H1 (cell line): ENCODE results near the gene COL8A2. TPM values are rescaled to one million over a fixed set of nuclear protein-coding genes. Genes with fewer than 3 reads are reported as not detected.

Source experiments
- CTCF ChIA-PET: fragments of 300-600 bp; sonication (Branson Sonifier 250); formaldehyde crosslinking; loops from one replicate; lab custom pipeline; 2021; ENCODE audit not compliant: partially characterized antibody; lab: Charles Lee
- POLR2A ChIA-PET: fragments of 300-600 bp; sonication (Branson Sonifier 250); formaldehyde crosslinking; loops from one replicate; lab custom pipeline; 2021; ENCODE audit warnings: inconsistent platforms; ENCODE audit not compliant: partially characterized antibody; lab: Charles Lee
- DNase-seq, 2 experiments: peaks; one replicate each; pipeline versions ENCODE4 v3.0.0 to v3.0.0-alpha.2; 2010 to 2022; ENCODE audit warnings: low spot score in 2 of 2, low read depth in 1 of 2, mixed read lengths in 1 of 2
- FAIRE-seq: peaks from 2 replicates; lab custom pipeline; 2011; peaks lifted over from hg19 to GRCh38; lab: Jason Lieb, UNC
- H2AFZ ChIP-seq: 2 replicates; pipeline ENCODE4 v1.8.1; 2012; ENCODE audit warnings: low read length, inconsistent platforms
- H2AK5ac ChIP-seq: 2 replicates; pipeline ENCODE4 v1.6.1; 2013; ENCODE audit warnings: low read depth, low read length
- H2BK120ac ChIP-seq: replicated peaks from 2 replicates; pipeline ENCODE3; 2013; ENCODE audit warnings: low read depth, low read length, inconsistent platforms
- H2BK12ac ChIP-seq: 2 replicates; pipeline ENCODE4 v1.6.1; 2013; ENCODE audit warnings: low read depth, low read length
- H2BK15ac ChIP-seq: 2 replicates; pipeline ENCODE4 v1.6.1; 2013; ENCODE audit warnings: low read length
- H2BK20ac ChIP-seq: 2 replicates; pipeline ENCODE4 v1.6.1; 2013; ENCODE audit warnings: low read length
- H2BK5ac ChIP-seq: 2 replicates; pipeline ENCODE4 v1.6.1; 2013; ENCODE audit warnings: low read depth, low read length
- H3K14ac ChIP-seq: 2 replicates; pipeline ENCODE4 v1.6.1; 2013; ENCODE audit warnings: inconsistent platforms; ENCODE audit not compliant: insufficient read length
- H3K18ac ChIP-seq: 2 replicates; pipeline ENCODE4 v1.6.1; 2013; ENCODE audit warnings: low read length; ENCODE audit errors: extremely low read depth
- H3K23ac ChIP-seq: 2 replicates; pipeline ENCODE4 v1.6.1; 2013; ENCODE audit warnings: inconsistent platforms; ENCODE audit not compliant: insufficient read length
- H3K23me2 ChIP-seq: 2 replicates; pipeline ENCODE4 v1.6.1; 2013; ENCODE audit warnings: low read depth, low read length
- H3K27ac ChIP-seq: 2 replicates; pipeline ENCODE4 v1.6.1; 2011; ENCODE audit warnings: low read depth, low read length, inconsistent platforms
- H3K27me3 ChIP-seq, 4 experiments: replicated peaks in 1 of 4; 1 replicate in 1 of 4; 2 replicates in 3 of 4; pipeline versions ENCODE4 v1.6.1 to v1.8.1; 2011 to 2013; ENCODE audit warnings: low read length in 3 of 4, mild to moderate bottlenecking in 3 of 4, inconsistent platforms in 2 of 4, mixed read lengths in 2 of 4, moderate library complexity in 1 of 4; ENCODE audit not compliant: control insufficient read depth in 3 of 4, insufficient read depth in 3 of 4; ENCODE audit errors: extremely low read depth in 1 of 4
- H3K36me3 ChIP-seq, 4 experiments: 2 replicates each; pipeline versions ENCODE4 v1.6.1 to v1.8.1; 2011 to 2013; ENCODE audit warnings: mild to moderate bottlenecking in 4 of 4, low read length in 3 of 4, moderate library complexity in 2 of 4, control low read depth in 1 of 4, inconsistent platforms in 1 of 4; ENCODE audit not compliant: insufficient read depth in 4 of 4, control insufficient read depth in 2 of 4
- H3K4ac ChIP-seq: replicated peaks from 2 replicates; pipeline ENCODE3; 2013; ENCODE audit warnings: low read length, low read depth, mixed read lengths, inconsistent platforms; ENCODE audit not compliant: insufficient read length
- H3K4me1 ChIP-seq, 4 experiments: replicated peaks in 1 of 4; 1 replicate in 1 of 4; 2 replicates in 3 of 4; pipeline versions ENCODE4 v1.6.1 to v1.8.1; 2011 to 2013; ENCODE audit warnings: low read length in 3 of 4, inconsistent platforms in 2 of 4, mixed read lengths in 1 of 4; ENCODE audit not compliant: insufficient read depth in 4 of 4, control insufficient read depth in 3 of 4
- H3K4me2 ChIP-seq, 2 experiments: 2 replicates each; pipeline versions ENCODE4 v1.6.1 to v1.8.1; 2011 to 2013; ENCODE audit warnings: low read depth in 2 of 2, low read length in 2 of 2, control low read depth in 1 of 2, inconsistent platforms in 1 of 2, mild to moderate bottlenecking in 1 of 2; ENCODE audit not compliant: insufficient read depth in 1 of 2
- H3K4me3 ChIP-seq, 4 experiments: fragments of 200-600, 300-600 bp in 1 of 4; sonication (generic), shearing (Covaris generic), sonication (Bioruptor Twin) in 1 of 4; 2 replicates each; pipeline versions ENCODE4 v1.5.1 to v1.8.1; 2011 to 2016; ENCODE audit warnings: low read length in 4 of 4, low read depth in 3 of 4, control low read depth in 2 of 4, inconsistent platforms in 2 of 4, mild to moderate bottlenecking in 2 of 4, mixed read lengths in 1 of 4, moderate library complexity in 1 of 4; ENCODE audit not compliant: insufficient read depth in 2 of 4; ENCODE audit errors: extremely low read depth in 1 of 4
- H3K56ac ChIP-seq: replicated peaks from 2 replicates; pipeline ENCODE3; 2013; ENCODE audit warnings: low read depth, mild to moderate bottlenecking, mixed read lengths, low read length, inconsistent platforms; ENCODE audit not compliant: insufficient read length
- H3K79me1 ChIP-seq: 2 replicates; pipeline ENCODE4 v1.6.1; 2013; ENCODE audit warnings: low read depth, low read length, control low read depth
- H3K79me2 ChIP-seq, 2 experiments: 2 replicates each; pipeline versions ENCODE4 v1.6.1 to v1.8.1; 2012 to 2013; ENCODE audit warnings: low read length in 2 of 2, mild to moderate bottlenecking in 2 of 2, inconsistent platforms in 1 of 2; ENCODE audit not compliant: insufficient read depth in 2 of 2, control insufficient read depth in 1 of 2
- H3K9ac ChIP-seq, 4 experiments: replicated peaks in 1 of 4; 1 replicate in 1 of 4; 2 replicates in 3 of 4; pipeline versions ENCODE4 v1.6.1 to v1.8.1; 2011 to 2013; ENCODE audit warnings: low read depth in 3 of 4, low read length in 3 of 4, control low read depth in 2 of 4, mild to moderate bottlenecking in 2 of 4, moderate library complexity in 2 of 4, inconsistent platforms in 1 of 4; ENCODE audit errors: extremely low read depth in 1 of 4
- H3K9me3 ChIP-seq, 2 experiments: 2 replicates each; pipeline versions ENCODE4 v1.6.1 to v1.8.1; 2012 to 2013; ENCODE audit warnings: mild to moderate bottlenecking in 2 of 2, moderate library complexity in 2 of 2, control low read depth in 1 of 2, inconsistent platforms in 1 of 2, low read depth in 1 of 2, low read length in 1 of 2, mixed read lengths in 1 of 2; ENCODE audit not compliant: insufficient read depth in 2 of 2
- H4K20me1 ChIP-seq, 2 experiments: replicated peaks in 1 of 2; 2 replicates each; pipeline versions ENCODE3 to v1.8.1; 2011 to 2013; ENCODE audit warnings: inconsistent platforms in 2 of 2, low read length in 2 of 2, mild to moderate bottlenecking in 1 of 2; ENCODE audit not compliant: insufficient read depth in 2 of 2, control insufficient read depth in 1 of 2
- H4K5ac ChIP-seq: 2 replicates; pipeline ENCODE4 v1.6.1; 2013; ENCODE audit warnings: low read length, low read depth, mixed read lengths, inconsistent platforms; ENCODE audit not compliant: insufficient read length
- H4K8ac ChIP-seq: 2 replicates; pipeline ENCODE4 v1.8.0; 2013; ENCODE audit warnings: mild to moderate bottlenecking, moderate library complexity, low read length, inconsistent platforms; ENCODE audit not compliant: insufficient read depth; ENCODE audit errors: extremely low read depth
- H4K91ac ChIP-seq: replicated peaks from 2 replicates; pipeline ENCODE3; 2013; ENCODE audit warnings: low read length, mixed read lengths, inconsistent platforms; ENCODE audit not compliant: insufficient read length
- polyA plus RNA-seq, 7 experiments: library from polyadenylated mRNA; depleted of rRNA in 3 of 7; stranded (reverse) in 5 of 7; unstranded in 2 of 7; fragments of >200 nt in 5 of 7; fragments of 200-250 nt in 2 of 7; gene quantifications; 1 replicate in 5 of 7; 2 replicates in 1 of 7; 4 replicates in 1 of 7; pipeline versions ENCODE4 v1.2.1 to v1.2.3, GENCODE V29; 2011 to 2013; ENCODE audit warnings: missing spikeins in 2 of 7, mixed read lengths in 2 of 7
- total RNA-seq: library from RNA; stranded (reverse); fragmentation: NEBNext Ultra II Directional; extraction: Animal tissue kit (Norgen Biotek cat#: 25700); gene quantifications from 2 replicates; pipeline ENCODE4 v1.2.1, GENCODE V29; 2021
- TF ChIP-seq, protein P1 (sequence below): IDR thresholded peaks from 2 replicates; pipeline ENCODE4 v1.6.1; 2012; ENCODE audit warnings: low read length, inconsistent platforms

COL8A2 gene
- total and polyA plus RNA-seq, 2 of the 8 experiments (the other 6 are each of a cell fraction or from before 2014, with no cell fraction given): 2.1 to 2.8 TPM

DNA sequence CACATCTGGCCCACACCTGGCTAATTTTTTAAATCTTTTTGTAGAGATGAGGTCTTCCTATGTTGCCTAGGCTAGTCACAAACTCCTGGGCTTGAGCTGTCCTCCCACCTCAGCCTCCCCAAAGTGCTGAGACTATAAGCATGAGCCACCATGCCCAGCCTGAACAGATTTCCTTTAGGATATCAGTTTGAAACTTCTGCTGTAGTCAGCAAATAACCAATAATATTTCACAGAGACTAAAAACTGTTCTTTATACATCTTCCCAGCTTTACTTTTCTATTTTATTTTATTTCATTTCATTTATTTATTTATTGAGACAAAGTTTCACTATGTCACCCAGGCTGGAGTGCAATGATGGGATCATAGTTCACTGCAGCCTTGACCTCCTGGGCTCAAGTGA lies 71.0 kb downstream of the COL8A2 start:
- Histone ChIP-seq H3K27ac (no peak overlapping the region), H2BK5ac (no peak overlapping the region), H3K9ac (no peak overlapping the region), H3K9me3 (no peaks in the 10 kb centered on the region), H2BK15ac (no peak overlapping the region), H3K23me2 (no peaks in the 10 kb centered on the region), H3K18ac (no peak overlapping the region), H4K91ac (no peak overlapping the region), H2BK120ac (no peak overlapping the region), H2AFZ (no peak overlapping the region), H3K14ac (no peak overlapping the region), H3K4me3 (no peak overlapping the region), H3K79me2 (no peaks in the 10 kb centered on the region), H2AK5ac (no peak overlapping the region), H3K36me3 (peaks cover 0 to 5% (median 1%) of the 10 kb centered on the region in 4 experiments; a peak in 1 of 8 replicates), H3K4ac (no peak overlapping the region), H4K8ac (no peak overlapping the region), H2BK12ac (no peak overlapping the region), H4K5ac (no peak overlapping the region), H3K4me1 (no peaks in the 10 kb centered on the region), H3K4me2 (no peak overlapping the region), H4K20me1 (no peaks in the 10 kb centered on the region), H2BK20ac (no peak overlapping the region), H3K27me3 (no peaks in the 10 kb centered on the region), H3K79me1 (no peaks in the 10 kb centered on the region), H3K56ac (no peak overlapping the region), H3K23ac (no peak overlapping the region)
- TF ChIP-seq, protein P1, sequence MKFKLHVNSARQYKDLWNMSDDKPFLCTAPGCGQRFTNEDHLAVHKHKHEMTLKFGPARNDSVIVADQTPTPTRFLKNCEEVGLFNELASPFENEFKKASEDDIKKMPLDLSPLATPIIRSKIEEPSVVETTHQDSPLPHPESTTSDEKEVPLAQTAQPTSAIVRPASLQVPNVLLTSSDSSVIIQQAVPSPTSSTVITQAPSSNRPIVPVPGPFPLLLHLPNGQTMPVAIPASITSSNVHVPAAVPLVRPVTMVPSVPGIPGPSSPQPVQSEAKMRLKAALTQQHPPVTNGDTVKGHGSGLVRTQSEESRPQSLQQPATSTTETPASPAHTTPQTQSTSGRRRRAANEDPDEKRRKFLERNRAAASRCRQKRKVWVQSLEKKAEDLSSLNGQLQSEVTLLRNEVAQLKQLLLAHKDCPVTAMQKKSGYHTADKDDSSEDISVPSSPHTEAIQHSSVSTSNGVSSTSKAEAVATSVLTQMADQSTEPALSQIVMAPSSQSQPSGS: no peak
- FAIRE-seq (no peak), DNase-seq (no peak)
- ChIA-PET CTCF (interaction anchor here (1.4 kb wide), 1 partner anchor 8 kb away, joined by 3 read pairs; no protein-coding TSS in a partner anchor), POLR2A (interaction anchor here (1.4 kb wide), 1 partner anchor 16 kb away, joined by 4 read pairs; no protein-coding TSS in a partner anchor)
